Measurements from ENCODE around the gene FAR2.

The FAR2 gene

DNA sequence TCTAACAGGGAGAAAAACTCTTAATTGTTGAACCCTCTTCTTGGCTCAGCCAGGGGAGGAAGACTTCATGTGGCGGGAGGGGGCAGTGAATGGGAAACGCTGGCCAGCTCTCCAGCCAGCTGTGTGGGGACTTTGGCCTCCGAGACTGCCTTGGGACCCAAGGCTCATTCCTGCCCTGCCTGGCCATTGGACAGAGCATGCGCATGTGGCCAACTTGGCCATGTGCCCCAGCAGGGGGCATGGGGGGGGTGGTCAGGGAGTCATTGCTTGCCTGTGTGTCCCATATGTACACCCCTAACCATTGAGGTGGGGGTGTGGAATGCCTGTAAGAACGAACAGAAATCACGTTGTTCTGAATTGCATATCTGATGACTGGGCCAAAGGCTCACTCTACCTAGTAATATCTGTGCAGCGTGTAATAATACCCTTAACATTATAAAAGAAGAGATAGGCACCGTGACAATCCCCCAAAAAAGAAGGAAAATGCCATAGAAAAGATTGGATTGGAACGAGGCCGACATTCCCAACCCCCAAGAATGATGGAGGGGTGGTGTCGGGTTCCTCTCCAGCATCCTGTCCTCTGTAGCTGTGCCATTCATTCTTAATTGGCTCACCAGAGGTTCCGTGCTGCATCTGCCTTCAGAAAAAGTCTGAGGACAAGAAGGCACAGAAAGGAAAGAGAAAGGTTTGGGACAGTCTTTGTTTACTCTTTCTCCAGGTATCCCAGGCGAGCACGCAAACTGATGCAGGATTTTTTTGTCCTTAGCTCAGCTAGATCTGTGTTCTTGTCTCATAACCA is 3.5 kb upstream of the FAR2 start:
- Histone ChIP-seq H3K27me3 (ENCODE audit: insufficient read depth, low read length) (no peaks in the 10 kb centered on the region), H3K9me3 (ENCODE audit: low read length) (peaks cover 3% of the 10 kb centered on the region), H3K9me2 (ENCODE audit: low read depth, low read length) (no peaks in the 10 kb centered on the region), H2AFZ (ENCODE audit: low read length) (no peak overlapping the region), H3K4me2 (ENCODE audit: low read length) (no peak overlapping the region), H3K9ac (ENCODE audit: low read length) (no peak overlapping the region), H3K79me2 (ENCODE audit: insufficient read depth, low read length) (no peaks in the 10 kb centered on the region), H3K4me1 (ENCODE audit: insufficient read depth, low read length, severe bottlenecking) (no peaks in the 10 kb centered on the region), H4K20me1 (ENCODE audit: insufficient read depth, low read length) (no peaks in the 10 kb centered on the region), H3K36me3 (ENCODE audit: insufficient read depth, low read length) (no peaks in the 10 kb centered on the region), H3K4me3 (ENCODE audit: low read depth, low read length, poor library complexity, severe bottlenecking) (no peak overlapping the region), H3F3A (ENCODE audit: insufficient read depth, low read length) (no peaks in the 10 kb centered on the region), H3K27ac (ENCODE audit: low read depth, low read length, poor library complexity, severe bottlenecking) (no peak overlapping the region)
- TF ChIP-seq EZH2 (IDR thresholded peaks at IDR 0.05; ENCODE audit: borderline replicate concordance, low read length) (no peak), CTCF (IDR thresholded peaks at IDR 0.05; ENCODE audit: low read length) (no peak)

DNA sequence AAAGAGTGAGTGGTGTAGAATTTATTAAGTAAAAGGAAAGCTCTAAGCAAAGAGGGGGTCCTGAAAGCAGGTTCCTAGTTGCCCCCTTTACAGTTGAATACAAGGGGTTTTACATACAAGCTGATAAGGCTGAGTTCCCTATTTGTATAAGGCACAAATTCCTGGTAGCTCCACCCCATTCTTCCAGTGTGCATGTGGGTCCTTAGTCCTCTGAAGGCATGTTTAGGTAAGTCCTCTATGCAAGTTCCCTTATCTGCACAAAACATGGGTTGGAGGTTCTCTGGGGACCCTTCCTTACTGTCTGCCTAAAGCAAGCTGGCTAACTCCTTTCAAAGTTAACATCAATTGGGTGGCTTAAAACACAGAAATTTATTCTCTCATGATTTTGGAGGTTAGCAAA is 2.9 kb upstream of the FAR2 start:
- H2AFZ ChIP-seq (ENCODE audit: low read length), result no peak overlapping the region
- H3K9me3 ChIP-seq (ENCODE audit: low read length), result peaks cover 3% of the 10 kb centered on the region
- H3K79me2 ChIP-seq (ENCODE audit: insufficient read depth, low read length), result no peaks in the 10 kb centered on the region
- no peak overlapping the region for H3K4me3 ChIP-seq (ENCODE audit: low read depth, low read length, poor library complexity, severe bottlenecking)
- H3K27ac ChIP-seq (ENCODE audit: low read depth, low read length, poor library complexity, severe bottlenecking), result no peak overlapping the region
- no peak overlapping the region for H3K4me2 ChIP-seq (ENCODE audit: low read length)
- no peaks in the 10 kb centered on the region for H3K27me3 ChIP-seq (ENCODE audit: insufficient read depth, low read length)
- H3K9me2 ChIP-seq (ENCODE audit: low read depth, low read length), result no peaks in the 10 kb centered on the region
- no peaks in the 10 kb centered on the region for H3K4me1 ChIP-seq (ENCODE audit: insufficient read depth, low read length, severe bottlenecking)
- TF ChIP-seq CTCF (IDR thresholded peaks at IDR 0.05; ENCODE audit: low read length) (no peak), EZH2 (IDR thresholded peaks at IDR 0.05; ENCODE audit: borderline replicate concordance, low read length) (no peak)
- no peak overlapping the region for H3K9ac ChIP-seq (ENCODE audit: low read length)
- H3K36me3 ChIP-seq (ENCODE audit: insufficient read depth, low read length), result no peaks in the 10 kb centered on the region
- H4K20me1 ChIP-seq (ENCODE audit: insufficient read depth, low read length), result no peaks in the 10 kb centered on the region
- H3F3A ChIP-seq (ENCODE audit: insufficient read depth, low read length), result no peaks in the 10 kb centered on the region

GRCh38 chr12:29147731-29148595 is 1.1 kb upstream of the FAR2 start:
- no peak overlapping the region for H3K4me2 ChIP-seq (ENCODE audit: low read length)
- H3K4me1 ChIP-seq (ENCODE audit: insufficient read depth, low read length, severe bottlenecking), result peaks cover 5% of the 10 kb centered on the region
- no peak overlapping the region for H3K9ac ChIP-seq (ENCODE audit: low read length)
- no peaks in the 10 kb centered on the region for H3F3A ChIP-seq (ENCODE audit: insufficient read depth, low read length)
- no peak overlapping the region for H2AFZ ChIP-seq (ENCODE audit: low read length)
- no peak overlapping the region for H3K4me3 ChIP-seq (ENCODE audit: low read depth, low read length, poor library complexity, severe bottlenecking)
- H4K20me1 ChIP-seq (ENCODE audit: insufficient read depth, low read length), result no peaks in the 10 kb centered on the region
- H3K79me2 ChIP-seq (ENCODE audit: insufficient read depth, low read length), result no peaks in the 10 kb centered on the region
- no peak overlapping the region for H3K27ac ChIP-seq (ENCODE audit: low read depth, low read length, poor library complexity, severe bottlenecking)
- no peaks in the 10 kb centered on the region for H3K9me2 ChIP-seq (ENCODE audit: low read depth, low read length)
- H3K9me3 ChIP-seq (ENCODE audit: low read length), result no peaks in the 10 kb centered on the region; the same call in 1 of the 2 replicates
- no peaks in the 10 kb centered on the region for H3K27me3 ChIP-seq (ENCODE audit: insufficient read depth, low read length)
- H3K36me3 ChIP-seq (ENCODE audit: insufficient read depth, low read length), result no peaks in the 10 kb centered on the region
- TF ChIP-seq CTCF (IDR thresholded peaks at IDR 0.05; ENCODE audit: low read length), result no peak
- TF ChIP-seq EZH2 (IDR thresholded peaks at IDR 0.05; ENCODE audit: borderline replicate concordance, low read length), result no peak
